ENCODE measurements around the gene CACNA1S.

CACNA1S gene

GRCh38 chr1:201013031-201013485, 99.2 kb downstream of the CACNA1S start:
- H3K4me3 ChIP-seq (ENCODE audit: low read depth, low read length), result no peak overlapping the region
- TF ChIP-seq POLR2A (IDR thresholded peaks at IDR 0.05; ENCODE audit: extremely low read depth, insufficient read length) (no peak), MYC (IDR thresholded peaks at IDR 0.05; ENCODE audit: low read depth, low read length) (no peak), CTCF (IDR thresholded peaks at IDR 0.05; ENCODE audit: low read depth, low read length) (no peak), MAX (IDR thresholded peaks at IDR 0.05; ENCODE audit: low read depth, low read length) (no peak)
- DNase-seq (ENCODE audit: low read depth), result peak; percentile 64

DNA sequence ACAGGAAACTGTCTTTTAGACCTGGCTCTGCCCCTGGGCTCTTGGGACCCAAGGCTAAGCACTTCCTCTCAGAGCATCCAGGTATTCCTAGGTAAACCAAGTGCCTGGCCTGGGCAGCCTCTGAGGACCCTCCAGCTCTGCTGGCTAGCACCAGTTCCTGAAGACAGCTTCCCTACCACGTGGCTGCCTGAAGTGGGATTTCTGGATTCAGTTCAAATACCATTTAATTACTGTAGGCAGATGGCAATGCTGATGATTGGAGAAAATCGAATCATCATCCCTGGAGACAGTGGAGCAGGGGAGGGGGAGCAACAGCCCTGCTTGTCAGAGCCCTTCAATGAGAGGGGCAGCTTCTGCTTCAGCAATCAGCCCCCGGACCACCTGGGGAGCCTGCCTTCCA, 100.6 kb downstream of the CACNA1S start:
- TF ChIP-seq CTCF (IDR thresholded peaks at IDR 0.05; ENCODE audit: low read depth, low read length) (no peak), MAX (IDR thresholded peaks at IDR 0.05; ENCODE audit: low read depth, low read length) (no peak)
- no peak overlapping the region for H3K4me3 ChIP-seq (ENCODE audit: low read depth, low read length)
- DNase-seq (ENCODE audit: low read depth), result no peak

- TF ChIP-seq MYC (IDR thresholded peaks at IDR 0.05; ENCODE audit: low read depth, low read length), result no peak
- TF ChIP-seq MAX (IDR thresholded peaks at IDR 0.05; ENCODE audit: low read depth, low read length), result no peak
- TF ChIP-seq CTCF (IDR thresholded peaks at IDR 0.05; ENCODE audit: low read depth, low read length), result no peak
- TF ChIP-seq POLR2A (IDR thresholded peaks at IDR 0.05; ENCODE audit: extremely low read depth, insufficient read length), result no peak
Measured at GRCh38 chr1:201009962-201010645, 102.1 kb downstream of the CACNA1S start.

DNA sequence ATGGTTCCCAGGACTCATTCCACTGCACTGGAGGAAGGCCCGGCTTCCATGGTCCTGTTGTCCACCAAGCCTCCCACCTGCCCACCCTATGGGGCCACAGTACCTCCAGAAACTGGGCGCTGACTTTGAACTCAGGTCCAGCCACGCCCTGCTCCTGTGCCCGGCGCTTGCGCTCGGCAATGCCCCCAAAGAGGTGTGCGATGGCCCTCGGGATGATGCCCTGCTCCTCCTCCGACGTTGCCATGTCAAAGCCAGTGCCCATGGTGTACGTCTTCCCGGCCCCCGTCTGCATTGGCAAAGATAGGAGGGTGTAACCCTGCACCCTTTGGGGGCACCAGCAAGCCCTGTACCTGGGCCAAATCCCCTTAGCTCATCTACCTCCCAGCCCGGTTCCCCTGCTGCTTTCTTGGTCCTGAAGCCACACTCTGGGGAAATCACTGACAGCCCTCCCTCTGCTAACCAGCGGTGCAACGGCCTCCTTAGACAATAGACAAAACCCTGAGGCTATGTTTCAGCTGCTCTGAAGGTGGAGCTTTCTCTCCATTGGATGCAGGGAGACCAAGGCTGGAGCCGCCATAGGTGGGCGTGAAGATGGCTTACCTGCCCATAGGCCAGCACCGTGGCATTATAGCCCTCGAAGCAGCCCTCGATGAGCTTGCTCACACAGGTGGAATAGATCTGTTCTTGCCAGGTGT, 103.4 kb downstream of the CACNA1S start:
- no peak overlapping the region for H3K4me3 ChIP-seq (ENCODE audit: low read depth, low read length)
- no peak for DNase-seq (ENCODE audit: low read depth)
- no peak for TF ChIP-seq MAX (IDR thresholded peaks at IDR 0.05; ENCODE audit: low read depth, low read length)
- TF ChIP-seq CTCF (IDR thresholded peaks at IDR 0.05; ENCODE audit: low read depth, low read length), result no peak
- no peak for TF ChIP-seq POLR2A (IDR thresholded peaks at IDR 0.05; ENCODE audit: extremely low read depth, insufficient read length)
- TF ChIP-seq MYC (IDR thresholded peaks at IDR 0.05; ENCODE audit: low read depth, low read length), result no peak

More at GRCh38 chr1:201009962-201010645, 102.1 kb downstream of the CACNA1S start:
- no peak for DNase-seq (ENCODE audit: low read depth)
- no peak overlapping the region for H3K4me3 ChIP-seq (ENCODE audit: low read depth, low read length)

GRCh38 chr1:201007481-201007880, 104.7 kb downstream of the CACNA1S start:
- no peak overlapping the region for H3K4me3 ChIP-seq (ENCODE audit: low read depth, low read length)
- TF ChIP-seq POLR2A (IDR thresholded peaks at IDR 0.05; ENCODE audit: extremely low read depth, insufficient read length) (no peak), MYC (IDR thresholded peaks at IDR 0.05; ENCODE audit: low read depth, low read length) (no peak), CTCF (IDR thresholded peaks at IDR 0.05; ENCODE audit: low read depth, low read length) (no peak), MAX (IDR thresholded peaks at IDR 0.05; ENCODE audit: low read depth, low read length) (no peak)
- no peak for DNase-seq (ENCODE audit: low read depth)

Data from NB4 (cell line).